HG03108 (cell line): Measurements from ENCODE around the gene MCHR1.
"Not testable (repeated sequence)": the region's sequence is repeated elsewhere in the genome, so short reads cannot be mapped to it uniquely, and the experiment has no call there.

Source experiments
- ATAC-seq: cut with Tn5 transposase; IDR thresholded peaks from one replicate; pipeline ENCODE4 v1.9.1; 2021; ENCODE audit warnings: moderate library complexity; ENCODE audit not compliant: unreplicated experiment

The MCHR1 gene

GRCh38 chr22:40687706-40688105 lies 8.4 kb downstream of the MCHR1 start:
- ATAC-seq, result no peak

- no peak for ATAC-seq
Measured at GRCh38 chr22:40690370-40690769, 11.1 kb downstream of the MCHR1 start.

- ATAC-seq, result no peak
Measured at GRCh38 chr22:40691532-40691931, 12.2 kb downstream of the MCHR1 start.

GRCh38 chr22:40694411-40694810 lies 15.1 kb downstream of the MCHR1 start:
- no peak for ATAC-seq

- no peak for ATAC-seq
Measured at GRCh38 chr22:40701274-40701673, 22.0 kb downstream of the MCHR1 start.

- no peak for ATAC-seq
Measured at GRCh38 chr22:40703174-40703573, 23.9 kb downstream of the MCHR1 start.

GRCh38 chr22:40703736-40704135 lies 24.5 kb downstream of the MCHR1 start:
- ATAC-seq, result no peak

GRCh38 chr22:40705918-40706682 lies 26.8 kb downstream of the MCHR1 start:
- ATAC-seq, result no peak

GRCh38 chr22:40707154-40707553 lies 27.9 kb downstream of the MCHR1 start:
- no peak for ATAC-seq

GRCh38 chr22:40708177-40708576 lies 28.9 kb downstream of the MCHR1 start:
- no peak for ATAC-seq

GRCh38 chr22:40709752-40710413 lies 30.6 kb downstream of the MCHR1 start:
- no peak for ATAC-seq

GRCh38 chr22:40712311-40712710 lies 33.0 kb downstream of the MCHR1 start:
- ATAC-seq, result no peak

- no peak for ATAC-seq
Measured at GRCh38 chr22:40714499-40715337, 35.4 kb downstream of the MCHR1 start.

GRCh38 chr22:40716116-40716515 lies 36.8 kb downstream of the MCHR1 start:
- ATAC-seq, result no peak

- ATAC-seq, result not testable (repeated sequence)
Measured at GRCh38 chr22:40717657-40718056, 38.4 kb downstream of the MCHR1 start.

GRCh38 chr22:40718250-40719204 lies 39.2 kb downstream of the MCHR1 start:
- ATAC-seq, result no peak

- no peak for ATAC-seq
Measured at GRCh38 chr22:40719599-40719998, 40.3 kb downstream of the MCHR1 start.

- not testable (repeated sequence) for ATAC-seq
Measured at GRCh38 chr22:40720156-40720537, 40.9 kb downstream of the MCHR1 start.

GRCh38 chr22:40720538-40721256 lies 41.4 kb downstream of the MCHR1 start:
- no peak for ATAC-seq

GRCh38 chr22:40721266-40721665 lies 42.0 kb downstream of the MCHR1 start:
- no peak for ATAC-seq
